Neural cell (in vitro differentiated cells): ENCODE data around the gene TEX22.

Experiments
- CTCF ChIP-seq: fragments of 450-650 bp; IDR thresholded peaks from 2 replicates; pipeline ENCODE4 v1.5.1; 2014; ENCODE audit warnings: antibody characterized with exemption, mild to moderate bottlenecking, moderate library complexity; ENCODE audit not compliant: poor library complexity, severe bottlenecking
- EP300 ChIP-seq: fragments of 450-650 bp; conservative IDR thresholded peaks from 2 replicates; pipeline ENCODE4 v1.6.1; 2014; ENCODE audit warnings: antibody characterized with exemption, mild to moderate bottlenecking, moderate library complexity; ENCODE audit not compliant: poor library complexity, severe bottlenecking
- EZH2 ChIP-seq: fragments of 200-600, 300-800 bp; shearing (Covaris generic), sonication (generic); IDR thresholded peaks from 2 replicates; pipeline ENCODE4 v1.6.1; 2014; ENCODE audit warnings: antibody characterized with exemption, low read length, borderline replicate concordance, mild to moderate bottlenecking; ENCODE audit not compliant: insufficient read depth, poor library complexity, severe bottlenecking
- MXI1 ChIP-seq: fragments of 450-650 bp; conservative IDR thresholded peaks from 2 replicates; pipeline ENCODE4 v1.6.1; 2014; ENCODE audit warnings: antibody characterized with exemption, mild to moderate bottlenecking; ENCODE audit not compliant: poor library complexity, severe bottlenecking
- POLR2AphosphoS5 ChIP-seq: IDR thresholded peaks from 2 replicates; pipeline ENCODE4 v1.6.1; 2012
- RAD21 ChIP-seq: fragments of 450-650 bp; conservative IDR thresholded peaks from 2 replicates; pipeline ENCODE4 v1.6.1; 2014; ENCODE audit warnings: antibody characterized with exemption, mild to moderate bottlenecking, moderate library complexity
- SMC3 ChIP-seq: fragments of 450-650 bp; conservative IDR thresholded peaks from 2 replicates; pipeline ENCODE4 v1.6.1; 2014; ENCODE audit warnings: antibody characterized with exemption, mild to moderate bottlenecking, moderate library complexity; ENCODE audit not compliant: poor library complexity
- TAF1 ChIP-seq: IDR thresholded peaks from 2 replicates; pipeline ENCODE4 v1.6.1; 2012; ENCODE audit warnings: low read depth

- no peak for TF ChIP-seq EP300
- no peak for TF ChIP-seq CTCF
- no peak for TF ChIP-seq RAD21
- no peak for TF ChIP-seq POLR2AphosphoS5
- no peak for TF ChIP-seq TAF1
- TF ChIP-seq EZH2, result no peak
- TF ChIP-seq SMC3, result no peak
- TF ChIP-seq MXI1, result no peak
Measured at GRCh38 chr14:105399466-105399775, 1.1 kb downstream of the TEX22 start.
